HEK293T (cell line): ENCODE measurements around the gene COL4A6.

Experiments used
- CTCF ChIA-PET: fragments of 350-600 bp; formaldehyde crosslinking; extraction: SDS; loops from one replicate; lab custom pipeline; 2021; ENCODE audit warnings: antibody characterized with exemption, inconsistent platforms; lab: Yijun Ruan, JAX
- POLR2A ChIA-PET: fragments of 350-600 bp; formaldehyde crosslinking; extraction: SDS; loops from one replicate; lab custom pipeline; 2020; ENCODE audit warnings: antibody characterized with exemption, inconsistent platforms; lab: Yijun Ruan, JAX
- DNase-seq: peaks from one replicate; pipeline ENCODE4 v3.0.0; 2012; ENCODE audit warnings: mixed read lengths; ENCODE audit errors: extremely low spot score
- ARNT ChIP-seq: fragments of 450-650 bp; IDR thresholded peaks from 2 replicates; pipeline ENCODE4 v1.6.1; 2017; ENCODE audit warnings: mild to moderate bottlenecking
- BHLHE40 ChIP-seq: fragments of 450-650 bp; IDR thresholded peaks from 2 replicates; pipeline ENCODE4 v1.6.1; 2016; ENCODE audit warnings: mild to moderate bottlenecking, moderate library complexity, borderline replicate concordance
- CTBP1 ChIP-seq: fragments of 450-650 bp; IDR thresholded peaks from 2 replicates; pipeline ENCODE4 v1.6.1; 2016; ENCODE audit warnings: borderline replicate concordance
- ELF4 ChIP-seq: fragments of 450-650 bp; IDR thresholded peaks from 2 replicates; pipeline ENCODE4 v1.6.1; 2017; ENCODE audit warnings: antibody characterized with exemption
- FOXA1 ChIP-seq: fragments of 450-650 bp; IDR thresholded peaks from 2 replicates; pipeline ENCODE4 v1.6.1; 2016; ENCODE audit warnings: mild to moderate bottlenecking
- FOXK2 ChIP-seq: fragments of 450-650 bp; IDR thresholded peaks from 2 replicates; pipeline ENCODE4 v1.6.1; 2016; ENCODE audit warnings: mild to moderate bottlenecking
- FOXM1 ChIP-seq: fragments of 450-650 bp; IDR thresholded peaks from 2 replicates; pipeline ENCODE4 v1.6.1; 2017; ENCODE audit warnings: mild to moderate bottlenecking, borderline replicate concordance
- HDGF ChIP-seq: fragments of 450-650 bp; IDR thresholded peaks from 2 replicates; pipeline ENCODE4 v1.6.1; 2017; ENCODE audit warnings: antibody characterized with exemption, borderline replicate concordance
- L3MBTL2 ChIP-seq: fragments of 450-650 bp; conservative IDR thresholded peaks from 2 replicates; pipeline ENCODE4 v1.6.1; 2016; ENCODE audit warnings: mild to moderate bottlenecking
- LEF1 ChIP-seq: fragments of 450-650 bp; IDR thresholded peaks from 2 replicates; pipeline ENCODE4 v1.6.1; 2017; ENCODE audit warnings: mild to moderate bottlenecking, borderline replicate concordance
- NFRKB ChIP-seq: fragments of 450-650 bp; IDR thresholded peaks from 2 replicates; pipeline ENCODE4 v1.6.1; 2016; ENCODE audit warnings: mild to moderate bottlenecking, moderate library complexity
- PKNOX1 ChIP-seq: fragments of 450-650 bp; IDR thresholded peaks from 2 replicates; pipeline ENCODE4 v1.6.1; 2016
- SP1 ChIP-seq: fragments of 450-650 bp; IDR thresholded peaks from 2 replicates; pipeline ENCODE4 v1.6.1; 2017
- SUZ12 ChIP-seq: fragments of 450-650 bp; IDR thresholded peaks from 2 replicates; pipeline ENCODE4 v1.6.1; 2016; ENCODE audit warnings: mild to moderate bottlenecking
- TARDBP ChIP-seq: fragments of 450-650 bp; IDR thresholded peaks from 2 replicates; pipeline ENCODE4 v1.6.1; 2016
- ZNF384 ChIP-seq: fragments of 450-650 bp; IDR thresholded peaks from 2 replicates; pipeline ENCODE4 v1.6.1; 2016

COL4A6 gene

GRCh38 chrX:108309144-108309543, 129.1 kb downstream of the COL4A6 start:
- CTCF ChIA-PET, result no interaction called here
- POLR2A ChIA-PET, result no interaction called here
- no peak for DNase-seq
- TF ChIP-seq FOXA1 (no peak), BHLHE40 (no peak), LEF1 (no peak), HDGF (no peak), CTBP1 (no peak), L3MBTL2 (no peak), NFRKB (no peak)

GRCh38 chrX:108307132-108308085, 130.8 kb downstream of the COL4A6 start:
- CTCF ChIA-PET, result no interaction called here
- TF ChIP-seq FOXK2 (no peak), SP1 (no peak), L3MBTL2 (no peak), PKNOX1 (no peak), ELF4 (no peak), TARDBP (no peak), NFRKB (no peak), FOXM1 (no peak), CTBP1 (no peak), HDGF (no peak)
- DNase-seq, result no peak
- POLR2A ChIA-PET, result no interaction called here

GRCh38 chrX:108306086-108306485, 132.1 kb downstream of the COL4A6 start:
- POLR2A ChIA-PET, result no interaction called here
- DNase-seq, result no peak
- CTCF ChIA-PET, result interaction anchor here (1.4 kb wide), 2 partner anchors 13 to 106 kb away, joined by 3 to 5 read pairs; no protein-coding TSS in a partner anchor
- TF ChIP-seq NFRKB (no peak), BHLHE40 (no peak), FOXK2 (no peak), TARDBP (no peak), CTBP1 (no peak), FOXM1 (no peak), ELF4 (no peak), SP1 (no peak), ARNT (no peak), ZNF384 (no peak), SUZ12 (no peak), PKNOX1 (no peak), LEF1 (no peak), HDGF (no peak), FOXA1 (no peak), L3MBTL2 (no peak)

GRCh38 chrX:108304757-108305156, 133.5 kb downstream of the COL4A6 start:
- ChIA-PET CTCF (interaction anchor here (1.7 to 5.3 kb wide), 2 partner anchors 80 to 233 kb away, joined by 5 to 28 read pairs; no protein-coding TSS in a partner anchor), POLR2A (interaction anchor here (1.1 kb wide), 1 partner anchor 134 kb away, joined by 3 read pairs; no protein-coding TSS in a partner anchor)
- DNase-seq, result no peak
- TF ChIP-seq NFRKB, result no peak
- no peak for TF ChIP-seq BHLHE40
- TF ChIP-seq FOXK2, result no peak
- no peak for TF ChIP-seq ARNT

GRCh38 chrX:108304210-108304609, 134.0 kb downstream of the COL4A6 start:
- POLR2A ChIA-PET, result no interaction called here
- TF ChIP-seq CTBP1 (no peak), SUZ12 (no peak), ZNF384 (no peak), ARNT (no peak), ELF4 (no peak), PKNOX1 (no peak), FOXK2 (no peak), TARDBP (no peak), FOXM1 (no peak), SP1 (no peak), FOXA1 (no peak), L3MBTL2 (no peak)
- CTCF ChIA-PET, result interaction anchor here (0.8 to 5.3 kb wide), 7 partner anchors 26 to 234 kb away, joined by 3 to 28 read pairs (median 4); no protein-coding TSS in a partner anchor
- peak; percentile 56 for DNase-seq

GRCh38 chrX:108303682-108304081, 134.5 kb downstream of the COL4A6 start:
- CTCF ChIA-PET, result interaction anchor here (0.8 to 5.3 kb wide), 7 partner anchors 26 to 234 kb away, joined by 3 to 28 read pairs (median 4); no protein-coding TSS in a partner anchor
- POLR2A ChIA-PET, result no interaction called here
- DNase-seq, result no peak
- TF ChIP-seq SUZ12 (no peak), TARDBP (no peak), HDGF (no peak), BHLHE40 (no peak), ZNF384 (no peak), PKNOX1 (no peak), L3MBTL2 (no peak), ARNT (no peak), SP1 (no peak), NFRKB (no peak), FOXK2 (no peak), ELF4 (no peak), LEF1 (no peak), FOXM1 (no peak), FOXA1 (no peak)
